ENCODE measurements around the gene LRBA. TPM values are rescaled to one million over a fixed set of nuclear protein-coding genes. Genes with fewer than 3 reads are reported as not detected.

LRBA gene
- total RNA-seq, 1 donor from 2014 or later, result 28.2 TPM

- Mint-ChIP-seq H3K36me3 (ENCODE audit: low read depth) (peaks cover 26% of the 10 kb centered on the region), H3K4me1 (peaks cover 10% of the 10 kb centered on the region), H3K9me3 (peaks cover 15% of the 10 kb centered on the region), H3K27ac (ENCODE audit: unreplicated experiment) (no peak overlapping the region), H3K27me3 (ENCODE audit: low read depth) (no peaks in the 10 kb centered on the region), H3K4me3 (no peak overlapping the region)
- TF ChIP-seq CTCF (conservative IDR thresholded peaks at IDR 0.05), result no peak
- no peak for DNase-seq (ENCODE audit: low read depth, low spot score)
Measured at GRCh38 chr4:150952167-150952845, 62.8 kb downstream of the LRBA start.

- Mint-ChIP-seq H3K9me3 (peaks cover 7% of the 10 kb centered on the region), H3K27me3 (ENCODE audit: low read depth) (no peaks in the 10 kb centered on the region), H3K27ac (ENCODE audit: unreplicated experiment) (no peak overlapping the region), H3K4me3 (no peak overlapping the region), H3K4me1 (peaks cover 16% of the 10 kb centered on the region), H3K36me3 (ENCODE audit: low read depth) (peaks cover 12% of the 10 kb centered on the region)
- DNase-seq (ENCODE audit: low read depth, low spot score), result no peak
- TF ChIP-seq CTCF (conservative IDR thresholded peaks at IDR 0.05), result no peak
Measured at GRCh38 chr4:150950657-150951288, 64.3 kb downstream of the LRBA start.

GRCh38 chr4:150949943-150950342, 65.1 kb downstream of the LRBA start:
- no peak for TF ChIP-seq CTCF (conservative IDR thresholded peaks at IDR 0.05)

GRCh38 chr4:150949342-150949741, 65.7 kb downstream of the LRBA start:
- peaks cover 12% of the 10 kb centered on the region for H3K36me3 Mint-ChIP-seq (ENCODE audit: low read depth)
- peaks cover 22% of the 10 kb centered on the region for H3K4me1 Mint-ChIP-seq
- no peaks in the 10 kb centered on the region for H3K27me3 Mint-ChIP-seq (ENCODE audit: low read depth)
- no peak overlapping the region for H3K4me3 Mint-ChIP-seq
- H3K9me3 Mint-ChIP-seq, result peaks cover 7% of the 10 kb centered on the region
- no peak for TF ChIP-seq CTCF (conservative IDR thresholded peaks at IDR 0.05)
- H3K27ac Mint-ChIP-seq (ENCODE audit: unreplicated experiment), result no peak overlapping the region
- no peak for DNase-seq (ENCODE audit: low read depth, low spot score)

More at GRCh38 chr4:150949943-150950342, 65.1 kb downstream of the LRBA start:
- peaks cover 17% of the 10 kb centered on the region for H3K4me1 Mint-ChIP-seq
- H3K27me3 Mint-ChIP-seq (ENCODE audit: low read depth), result no peaks in the 10 kb centered on the region
- H3K36me3 Mint-ChIP-seq (ENCODE audit: low read depth), result peaks cover 12% of the 10 kb centered on the region
- no peak overlapping the region for H3K4me3 Mint-ChIP-seq
- H3K27ac Mint-ChIP-seq (ENCODE audit: unreplicated experiment), result no peak overlapping the region
- no peak for DNase-seq (ENCODE audit: low read depth, low spot score)
- peaks cover 7% of the 10 kb centered on the region for H3K9me3 Mint-ChIP-seq

GRCh38 chr4:150948710-150949109, 66.4 kb downstream of the LRBA start:
- Mint-ChIP-seq H3K4me3 (no peak overlapping the region), H3K9me3 (peaks cover 7% of the 10 kb centered on the region), H3K4me1 (peaks cover 22% of the 10 kb centered on the region), H3K36me3 (ENCODE audit: low read depth) (peaks cover 12% of the 10 kb centered on the region), H3K27ac (ENCODE audit: unreplicated experiment) (no peak overlapping the region), H3K27me3 (ENCODE audit: low read depth) (no peaks in the 10 kb centered on the region)
- TF ChIP-seq CTCF (conservative IDR thresholded peaks at IDR 0.05), result no peak
- no peak for DNase-seq (ENCODE audit: low read depth, low spot score)
